Gastroesophageal sphincter (tissue), 3 donors: ENCODE measurements around the gene PI4KA.

Experiments
- CTCF ChIP-seq, 4 experiments: fragments of 200-600 bp in 2 of 4; fragments of 450-650 bp in 2 of 4; sonication (generic) in 1 of 4; IDR thresholded peaks; one replicate each; pipeline ENCODE4 v1.5.1; 2017 to 2019; ENCODE audit warnings: antibody characterized with exemption in 4 of 4, mild to moderate bottlenecking in 2 of 4, moderate library complexity in 2 of 4
- POLR2A ChIP-seq, 2 donors: fragments of 450-650 bp; IDR thresholded peaks; one replicate each; pipeline ENCODE4 v1.6.1; 2017; ENCODE audit warnings: antibody characterized with exemption in 2 of 2, mild to moderate bottlenecking in 2 of 2, moderate library complexity in 1 of 2

- TF ChIP-seq CTCF (IDR thresholded peaks at IDR 0.05) (no peak), POLR2A (IDR thresholded peaks at IDR 0.05) (no peak)
Observed at GRCh38 chr22:20663941-20664593, 194.5 kb downstream of the PI4KA start.
